NCI-H1105 treated with DMSO at 0.1 percent for 48 hours (cell line): ENCODE data around the gene DPM2.

Experiments
- DNase-seq: peaks from one replicate; lab custom pipeline; 2025; lab: John Stamatoyannopoulos, UW

Gene DPM2

DNA sequence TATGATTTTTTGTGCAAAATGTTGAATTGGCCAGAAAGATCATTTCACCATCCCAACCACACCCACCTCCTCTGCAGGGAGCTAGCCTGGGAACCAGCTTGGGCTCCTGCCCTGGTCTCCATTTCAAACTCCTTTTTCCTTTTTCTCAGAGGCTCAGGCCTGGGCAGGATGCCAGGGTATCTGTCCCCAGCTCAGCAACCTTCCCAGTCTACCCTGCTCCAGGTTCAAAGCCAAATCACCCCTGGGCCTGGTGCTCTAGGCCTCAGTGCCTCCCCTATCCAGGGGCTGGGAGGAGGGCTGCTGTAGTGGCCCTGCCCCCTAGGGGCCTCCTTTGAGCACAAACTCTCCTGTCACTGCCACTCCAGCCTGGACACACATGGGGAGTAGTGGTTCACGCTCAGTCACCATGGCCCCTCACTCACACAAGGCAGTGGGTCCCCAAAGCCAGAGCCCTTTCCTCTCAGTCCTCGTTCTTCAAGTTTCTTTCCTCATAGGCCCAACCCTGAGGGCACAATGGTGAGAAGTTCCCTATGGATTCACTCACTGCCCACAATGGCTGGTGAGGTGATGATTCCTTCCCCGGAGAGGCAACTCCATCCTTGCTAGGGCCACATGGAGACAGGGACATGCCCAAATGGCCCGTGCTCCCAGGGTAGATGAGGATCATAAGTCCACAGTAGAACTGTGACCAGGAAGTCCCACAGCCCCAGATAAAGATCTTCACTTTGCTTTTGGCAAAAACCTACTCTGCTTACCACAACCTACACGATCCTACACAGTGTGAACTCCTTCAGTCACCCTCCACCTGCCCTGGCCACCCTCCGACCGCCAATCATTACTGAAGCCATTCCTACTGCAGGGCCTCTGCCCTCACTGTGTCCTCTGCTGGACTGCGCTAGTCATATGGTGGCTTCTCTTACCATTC lies 19.2 kb downstream of the DPM2 start:
- DNase-seq: no peak

DNA sequence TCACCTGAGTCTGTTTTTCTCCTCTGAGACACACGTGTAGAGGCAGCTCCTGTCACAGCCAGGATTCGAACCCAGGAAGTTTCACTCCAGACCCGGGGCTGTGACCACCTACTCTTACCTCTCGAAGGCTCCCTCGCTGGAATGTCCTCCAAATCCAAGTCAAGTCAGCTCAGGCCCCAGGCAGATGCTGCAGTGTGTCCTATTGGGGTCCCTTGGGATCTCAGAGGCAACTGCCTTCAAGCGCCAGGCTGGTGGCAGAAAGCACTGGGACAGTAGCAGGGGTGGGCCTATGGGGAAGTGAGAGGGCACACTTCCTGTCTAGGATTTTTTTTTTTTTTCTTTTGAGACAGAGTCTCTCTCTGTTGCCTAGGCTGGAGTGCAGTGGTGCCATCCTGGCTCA lies 20.1 kb downstream of the DPM2 start:
- DNase-seq: no peak

DNA sequence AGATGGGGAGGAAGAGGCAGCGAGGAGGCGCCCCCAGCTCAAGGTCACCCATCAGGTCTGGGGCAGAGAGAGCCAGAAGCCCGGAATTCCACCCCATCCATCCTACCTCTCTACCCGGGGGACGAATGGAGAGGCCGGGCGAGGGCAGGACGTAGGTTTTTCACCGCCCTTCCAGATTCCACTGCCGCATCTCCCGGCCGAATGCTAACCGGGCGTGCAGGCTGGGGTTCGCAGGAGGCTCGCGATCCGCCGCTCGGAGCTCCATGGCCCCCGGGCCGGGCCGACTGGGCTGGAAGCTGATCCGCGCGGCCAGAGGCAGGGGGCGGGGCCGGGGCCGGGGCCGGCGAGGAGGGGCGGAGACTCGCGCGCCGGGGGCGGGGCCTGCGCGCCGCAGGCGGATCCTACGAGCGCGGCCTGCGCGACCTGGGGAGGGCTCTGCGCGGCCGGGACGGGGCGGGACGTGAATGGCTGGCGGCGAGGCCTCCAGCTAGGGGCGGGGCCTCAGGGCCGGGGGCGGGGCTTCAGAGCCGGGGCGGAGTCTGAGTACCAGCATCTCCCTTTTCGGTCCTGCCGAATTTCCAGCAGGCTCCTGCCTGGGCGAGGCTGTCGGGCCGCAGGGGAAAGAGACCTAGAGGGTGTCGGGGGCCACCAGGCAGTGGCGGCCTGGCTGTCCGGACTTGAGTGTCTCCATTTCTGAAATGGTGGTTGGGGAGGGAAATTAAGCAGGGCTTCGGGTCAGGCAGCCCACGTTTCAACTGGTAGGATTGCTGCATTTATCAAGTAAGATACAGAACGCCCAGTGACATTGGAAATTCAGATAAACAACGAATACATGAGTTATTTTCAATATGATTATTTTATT lies 20.7 kb downstream of the DPM2 start, which contains the start of gene ST6GALNAC4:
Gene ST6GALNAC4 (minus strand): TSS at position 322 of the 862 bp plus-strand sequence. CDS start 622 bp downstream, outside the sequence.
- DNase-seq: peak; percentile 79

DNA sequence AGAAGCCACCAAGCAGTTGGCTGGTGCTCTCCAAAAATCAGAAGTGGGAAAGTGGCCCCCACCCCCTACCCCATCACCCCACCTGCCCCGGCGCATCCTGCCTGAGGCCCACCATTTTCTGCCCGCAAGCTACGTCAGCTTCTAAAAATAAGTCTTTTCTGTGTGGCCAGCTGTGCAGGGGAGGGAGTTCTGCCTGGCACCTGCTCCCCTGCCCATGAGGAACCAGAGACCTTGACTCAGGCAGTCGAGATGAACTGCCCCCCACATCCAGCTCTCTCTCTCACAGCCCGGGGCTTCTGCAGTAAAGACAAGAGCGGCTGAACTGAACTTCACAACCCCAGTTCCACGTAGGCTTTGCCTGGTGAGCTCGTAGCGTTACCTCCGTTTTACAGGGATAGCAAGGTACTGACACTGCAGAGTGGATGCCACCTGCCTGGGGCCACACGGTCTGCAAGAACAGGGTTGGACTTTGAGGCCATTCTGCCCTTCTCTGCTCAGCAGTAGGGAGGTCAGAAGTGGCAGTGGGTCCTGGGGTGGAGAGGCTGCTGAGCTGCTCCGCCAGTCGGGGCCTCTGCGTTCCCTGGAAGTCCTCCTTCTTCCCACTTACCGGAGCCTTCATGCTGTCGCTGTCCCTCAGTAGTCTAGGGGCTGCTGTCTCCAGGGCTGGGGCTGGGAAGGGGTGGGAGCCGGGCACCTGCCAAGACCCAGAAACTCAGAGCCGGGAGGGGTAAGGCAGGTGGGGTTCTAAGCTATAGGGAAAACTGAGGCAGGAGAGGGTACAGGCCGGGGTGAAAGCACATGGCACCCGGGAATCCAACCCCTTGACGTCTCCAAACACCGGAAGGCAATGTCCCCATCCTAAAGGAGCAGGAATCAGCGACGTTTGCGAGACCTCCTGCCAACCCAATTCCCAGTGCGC lies 21.6 kb downstream of the DPM2 start:
- DNase-seq: no peak

- no peak for DNase-seq
Observed at GRCh38 chr9:127915325-127915752, 22.3 kb downstream of the DPM2 start.

- DNase-seq: no peak
Observed at GRCh38 chr9:127913682-127914081, 24.0 kb downstream of the DPM2 start.

DNA sequence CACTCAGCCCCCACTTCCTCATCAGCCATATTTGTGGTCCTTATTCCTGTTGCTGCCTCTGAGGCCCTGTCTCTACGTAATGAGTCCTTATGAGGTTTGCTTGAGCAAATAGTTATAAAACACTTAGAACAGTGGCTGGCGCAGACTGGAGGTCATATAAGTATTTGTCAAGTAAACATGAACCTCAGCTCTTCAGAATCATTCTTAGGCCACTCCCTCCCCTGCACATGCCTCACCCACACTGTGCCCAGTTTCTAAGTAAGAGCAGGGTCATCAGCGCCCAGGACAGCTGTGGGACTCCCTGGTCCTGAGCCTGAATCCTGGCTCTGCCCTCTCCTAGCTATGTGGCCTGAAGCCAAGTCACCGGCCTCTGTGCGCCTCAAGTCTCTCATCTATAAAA lies 24.8 kb downstream of the DPM2 start:
- no peak for DNase-seq

DNA sequence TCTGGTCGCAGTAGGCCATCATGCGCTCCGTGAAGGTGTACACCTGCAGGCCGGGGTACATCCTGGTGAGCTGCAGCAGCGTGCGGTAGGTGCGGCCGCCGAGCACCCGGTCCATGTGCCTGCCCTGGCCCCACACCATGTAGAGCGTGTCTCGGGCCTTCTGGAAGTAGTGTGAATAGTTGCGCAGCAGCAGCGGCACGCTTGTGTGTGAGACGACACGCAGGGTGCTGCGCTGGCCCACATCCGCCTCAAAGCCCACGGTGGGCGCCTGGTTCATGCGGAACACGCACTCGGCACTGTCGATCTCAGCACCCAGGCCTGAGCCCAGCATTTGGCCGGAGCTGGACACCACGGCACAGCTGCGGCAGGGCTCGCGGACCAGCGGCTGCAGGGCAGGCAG lies 25.4 kb downstream of the DPM2 start:
- DNase-seq: no peak

GRCh38 chr9:127910613-127911205 lies 26.9 kb downstream of the DPM2 start:
- DNase-seq: no peak

DNA sequence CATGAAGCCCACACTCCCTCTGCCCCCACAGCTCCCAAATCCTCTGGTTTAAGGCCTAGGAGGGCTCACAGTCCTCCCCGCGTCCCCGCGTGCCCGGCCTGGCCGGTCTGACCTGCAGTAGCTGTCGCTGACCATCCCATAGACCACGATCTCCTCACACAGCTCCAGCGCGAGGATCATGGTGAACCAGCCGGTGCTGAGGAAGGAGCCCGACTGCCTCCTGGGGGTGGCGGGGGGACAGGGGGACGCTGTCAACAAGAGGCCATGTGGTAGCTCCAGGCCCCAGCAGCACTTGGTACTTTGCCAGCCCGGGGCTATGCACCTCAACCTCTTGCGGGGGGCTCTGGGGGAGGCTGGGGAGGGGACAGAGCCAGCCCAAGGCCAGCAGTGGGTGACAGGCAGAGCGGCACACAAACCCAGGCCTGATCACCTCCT lies 27.8 kb downstream of the DPM2 start:
- DNase-seq: no peak

DNA sequence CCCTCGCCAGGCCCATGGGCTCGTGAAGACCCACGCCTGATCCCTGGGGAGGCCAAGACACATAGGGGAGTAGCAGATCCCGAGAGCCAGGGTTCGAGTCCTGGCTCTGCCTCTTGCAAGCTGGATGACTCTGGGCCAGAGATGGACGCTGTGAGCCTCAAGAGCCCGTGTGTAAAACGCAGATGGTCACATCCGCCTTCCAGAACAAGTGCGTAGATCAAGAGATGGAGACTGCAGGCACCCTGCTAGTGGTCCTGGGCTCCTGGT lies 29.1 kb downstream of the DPM2 start:
- no peak for DNase-seq

GRCh38 chr9:127907867-127908659 lies 29.6 kb downstream of the DPM2 start:
- DNase-seq: no peak

GRCh38 chr9:127905788-127906191 lies 31.9 kb downstream of the DPM2 start:
- no peak for DNase-seq

DNA sequence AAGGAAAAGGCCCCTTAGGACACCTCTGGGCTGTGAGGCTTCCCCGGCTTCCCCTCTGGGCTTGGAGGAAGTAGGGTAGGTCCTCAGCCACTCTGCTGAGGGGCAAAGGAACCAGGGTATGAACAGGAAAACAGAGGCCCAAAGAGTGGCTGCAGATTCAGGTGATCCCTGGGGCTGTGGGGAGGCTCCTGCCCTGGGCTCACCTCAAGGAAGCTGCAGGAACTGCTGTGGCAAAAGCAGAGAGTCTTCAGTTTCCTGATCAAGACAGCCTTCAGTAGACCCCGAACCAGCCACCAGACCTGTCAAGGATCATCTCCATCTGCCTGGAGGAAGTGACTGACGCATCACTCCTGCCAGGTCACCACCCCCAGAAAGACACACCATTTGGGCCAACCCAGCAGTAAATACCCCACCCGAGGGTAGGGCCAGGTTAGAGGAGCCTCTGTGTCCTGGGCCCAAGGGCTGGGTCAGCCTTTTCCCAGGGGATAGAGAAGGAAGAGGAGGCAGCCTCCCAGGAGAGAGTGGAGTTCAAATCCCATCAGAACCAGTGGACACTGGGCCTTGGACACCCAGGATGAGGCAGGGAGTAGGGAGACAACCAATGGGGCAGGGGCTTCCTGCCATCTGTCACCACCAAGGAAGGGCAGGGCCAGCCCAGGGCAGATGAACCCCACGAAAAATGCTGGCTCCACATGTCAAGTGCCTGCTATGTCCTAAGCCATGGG lies 32.5 kb downstream of the DPM2 start:
- DNase-seq: no peak

DNA sequence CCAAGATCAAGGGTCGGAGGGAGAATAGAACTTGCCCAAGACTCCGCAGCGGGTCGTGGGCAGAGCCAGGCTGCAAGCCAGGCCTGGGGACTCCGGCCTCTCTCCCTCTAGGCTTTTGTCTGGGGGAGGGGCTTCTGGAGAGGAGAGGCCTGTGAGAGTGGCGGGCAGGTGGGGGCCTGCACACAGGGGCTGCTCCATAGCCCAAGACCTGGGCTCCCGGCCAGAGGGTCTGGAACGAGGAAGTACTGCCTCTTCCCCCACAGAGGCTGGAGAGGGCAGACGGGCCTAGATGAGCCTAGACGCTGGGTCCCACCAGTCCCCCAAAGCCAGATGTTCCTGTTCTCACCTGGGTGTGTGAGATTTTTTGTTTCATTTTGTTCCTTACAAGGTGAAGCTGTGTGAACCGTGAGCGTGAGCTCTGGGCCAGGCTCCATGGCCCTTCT lies 33.1 kb downstream of the DPM2 start:
- DNase-seq: peak; percentile 72

- DNase-seq: no peak
Observed at GRCh38 chr9:127903557-127904475, 33.8 kb downstream of the DPM2 start.

- DNase-seq: peak; percentile 46
Observed at GRCh38 chr9:127899128-127899943, 38.3 kb downstream of the DPM2 start, which contains the start of gene ST6GALNAC6. TSS of gene ST6GALNAC6 (minus strand) at chr9:127899603. CDS start at chr9:127897981, 1,622 bp downstream.
